ENCODE results near the gene APBB2.

DNA sequence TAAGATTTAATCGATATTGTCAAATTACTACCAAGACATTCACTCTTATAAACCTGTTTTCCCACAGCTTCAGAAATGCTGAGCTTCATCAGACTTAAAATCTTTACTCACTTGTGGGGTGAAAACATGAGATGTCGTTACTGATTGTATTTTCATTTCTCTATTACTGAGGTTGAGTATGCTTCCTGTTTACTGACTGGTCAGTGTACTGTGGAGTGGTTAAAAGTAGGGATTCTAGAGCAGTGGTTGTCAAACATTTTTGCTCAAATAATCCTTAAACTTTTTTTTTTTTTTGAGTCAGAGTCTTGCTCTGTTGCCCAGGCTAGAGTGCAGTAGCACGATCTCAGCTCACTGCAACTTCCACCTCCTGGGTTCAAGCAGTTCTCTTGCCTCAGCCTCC, 414.3 kb downstream of the APBB2 start:
- TF ChIP-seq POLR2AphosphoS5 (IDR thresholded peaks at IDR 0.05; ENCODE audit: borderline replicate concordance, low read depth, low read length), result no peak
- TF ChIP-seq EZH2 (IDR thresholded peaks at IDR 0.05), result no peak
